Ishikawa (cell line): ENCODE measurements around the gene PRSS2.

Source experiments
- CEBPB ChIP-seq: IDR thresholded peaks from 2 replicates; pipeline ENCODE4 v1.6.1; 2012
- CREB1 ChIP-seq: IDR thresholded peaks from 2 replicates; pipeline ENCODE4 v1.6.1; 2012; ENCODE audit warnings: low read depth
- EGR1 ChIP-seq: IDR thresholded peaks from 2 replicates; pipeline ENCODE4 v1.6.1; 2012
- EP300 ChIP-seq: IDR thresholded peaks from 2 replicates; pipeline ENCODE4 v1.6.1; 2012; ENCODE audit warnings: borderline replicate concordance
- FOXM1 ChIP-seq: IDR thresholded peaks from 2 replicates; pipeline ENCODE4 v1.6.1; 2012; ENCODE audit warnings: low read depth, borderline replicate concordance
- MAX ChIP-seq: IDR thresholded peaks from 2 replicates; pipeline ENCODE4 v1.6.1; 2012
- RAD21 ChIP-seq: IDR thresholded peaks from 2 replicates; pipeline ENCODE4 v1.6.1; 2012; ENCODE audit warnings: low read depth
- REST ChIP-seq: IDR thresholded peaks from 2 replicates; pipeline ENCODE4 v1.6.1; 2012; ENCODE audit warnings: low read depth, mild to moderate bottlenecking
- TAF1 ChIP-seq: IDR thresholded peaks from 2 replicates; pipeline ENCODE4 v1.6.1; 2012; ENCODE audit warnings: low read depth, mild to moderate bottlenecking
- TCF12 ChIP-seq: IDR thresholded peaks from 2 replicates; pipeline ENCODE4 v1.6.1; 2012; ENCODE audit warnings: low read depth
- YY1 ChIP-seq: IDR thresholded peaks from 2 replicates; pipeline ENCODE4 v1.6.1; 2012; ENCODE audit warnings: low read depth

- TF ChIP-seq MAX (no peak), RAD21 (no peak), YY1 (no peak), EP300 (no peak), TAF1 (no peak), CREB1 (no peak), FOXM1 (no peak), REST (no peak), EGR1 (no peak), TCF12 (no peak), CEBPB (no peak)
These were observed 29.3 kb downstream of the PRSS2 start for GRCh38 chr7:142800088-142800487.
